Upper lobe of left lung (tissue), 4 donors: ENCODE results near the gene NPIPA8.
"Not testable (repeated sequence)": the region's sequence is repeated elsewhere in the genome, so short reads cannot be mapped to it uniquely, and the experiment has no call there.

ENCODE experiments used
- CTCF ChIP-seq, 6 experiments: fragments of 450-650 bp in 4 of 6; fragments of 200-600 bp in 2 of 6; sonication (generic) in 2 of 6; IDR thresholded peaks; one replicate each; pipeline ENCODE4 v1.5.1; 2016 to 2019; ENCODE audit warnings: antibody characterized with exemption in 6 of 6
- EP300 ChIP-seq, 4 donors: sonication (generic); formaldehyde crosslinking; IDR thresholded peaks; one replicate each; pipeline ENCODE4 v1.5.1; 2017; ENCODE audit warnings: antibody characterized with exemption in 4 of 4, control low read depth in 2 of 4

GRCh38 chr16:18296931-18297330, 39.6 kb downstream of the NPIPA8 start:
- TF ChIP-seq CTCF, EP300 (IDR thresholded peaks at IDR 0.05): not testable (repeated sequence)
